ENCODE measurements around the gene MYBPC2.

- no peak for TF ChIP-seq POLR2A (IDR thresholded peaks at IDR 0.05)
- no peak for TF ChIP-seq CTCF (IDR thresholded peaks at IDR 0.05)
These were observed 54.3 kb downstream of the MYBPC2 start for GRCh38 chr19:50486823-50487515.

All from lower leg skin (tissue), 3 donors.